Heart left ventricle (tissue), 16 donors: ENCODE data around the gene BCL11A. TPM values are rescaled to one million over a fixed set of nuclear protein-coding genes. Genes with fewer than 3 reads are reported as not detected.

ENCODE experiments used
- ATAC-seq, 4 donors: fragments of 200-7000 bp; cut with Tn5 transposase; one replicate each; pipeline ENCODE4 v1.9.1; 2020 to 2022; ENCODE audit warnings: moderate library complexity in 4 of 4, mild to moderate bottlenecking in 3 of 4, moderate number of reproducible peaks in 1 of 4
- DNase-seq, 5 donors: peaks; one replicate each; pipeline ENCODE4 v3.0.0-alpha.2; 2020
- H3K27ac ChIP-seq, 12 donors: fragments of 200-600 bp; sonication (generic) in 4 of 12; one replicate each; pipeline versions ENCODE4 v1.5.0 to v1.8.0; 2016 to 2022; ENCODE audit warnings: mild to moderate bottlenecking in 2 of 12
- H3K27me3 ChIP-seq, 9 donors: fragments of 200-600 bp; sonication (generic) in 2 of 9; one replicate each; pipeline versions ENCODE4 v1.5.1 to v1.8.0; 2016 to 2022; ENCODE audit warnings: mild to moderate bottlenecking in 3 of 9
- H3K36me3 ChIP-seq, 9 donors: fragments of 200-600 bp; sonication (generic) in 2 of 9; one replicate each; pipeline versions ENCODE4 v1.5.0 to v1.8.0; 2018 to 2022; ENCODE audit warnings: mild to moderate bottlenecking in 2 of 9
- H3K4me1 ChIP-seq, 12 donors: fragments of 200-600 bp; sonication (generic) in 4 of 12; one replicate each; pipeline versions ENCODE4 v1.5.0 to v1.8.0; 2016 to 2022; ENCODE audit warnings: mild to moderate bottlenecking in 3 of 12
- H3K4me3 ChIP-seq, 12 donors: fragments of 200-600 bp; sonication (generic) in 4 of 12; one replicate each; pipeline versions ENCODE4 v1.5.0 to v1.8.0; 2017 to 2022; ENCODE audit warnings: mild to moderate bottlenecking in 9 of 12, moderate library complexity in 4 of 12
- H3K9me3 ChIP-seq, 12 donors: fragments of 200-600 bp; sonication (generic) in 4 of 12; one replicate each; pipeline versions ENCODE4 v1.5.0 to v1.8.0; 2016 to 2022; ENCODE audit warnings: mild to moderate bottlenecking in 1 of 12
- POLR2A ChIP-seq, 2 donors: fragments of 450-650 bp; IDR thresholded peaks; one replicate each; pipeline ENCODE4 v1.6.1; 2017; ENCODE audit warnings: antibody characterized with exemption in 2 of 2, mild to moderate bottlenecking in 2 of 2, moderate library complexity in 2 of 2
- WGBS, 4 donors: extraction: QIAGEN DNeasy Blood & Tissue Kit in 2 of 4; methylation state at CpG; one replicate each; pipeline versions ENCODE4 v1.1.5 to v1.1.7; 2013 to 2018; 5-methylcytosine and 5-hydroxymethylcytosine counted together
- intact Hi-C, 10 donors: fragments of 100-400 bp; cut with DNase I; formaldehyde crosslinking; loops; one replicate each; pipeline versions ENCODE4 v1.11.1 to v1.14.2; 2022
- polyA plus RNA-seq, 2 donors: library from polyadenylated mRNA; stranded (reverse); fragments of 200-250 nt; gene quantifications; one replicate each; pipeline ENCODE4 v1.2.3, GENCODE V29; 2013
- total RNA-seq, 9 donors: library from RNA; depleted of rRNA in 2 of 9; stranded (reverse); fragments of >200 nt in 2 of 9; fragmentation: NEBNext Ultra II Directional in 3 of 9; extraction: Animal tissue kit (Norgen Biotek cat#: 25700) in 3 of 9; gene quantifications; one replicate each; pipeline versions ENCODE4 v1.1.0 to v1.2.4, GENCODE V29; 2016 to 2023
- TF ChIP-seq, protein P1 (sequence below), 12 donors: fragments of 200-600 bp; sonication (generic) in 4 of 12; IDR thresholded peaks; one replicate each; pipeline versions ENCODE4 v1.5.0 to v1.8.0; 2018 to 2022; ENCODE audit warnings: antibody characterized with exemption in 12 of 12, mild to moderate bottlenecking in 5 of 12
- donor health status: ischemic (EF 13 %, LVEDD 7.1; RV severe dilation, severe dysfunction).
- donor health status: healthy with polysubstance abuse.
- donor health status: DM: no; HTN: yes; CAD: no.
- donor health status: DM: no; HTN: no; CAD: no.
- donor health status: ischemic (EF 25% LVEDD 6.9; RV normal size, moderate dysfunction).
- donor health status: ischemic (EF 25% LVEDD 5.7; RV mildly dilated, moderate dysfunction).
- donor health status: healthy.
- donor health status: DM: yes; HTN: yes; CAD: no.
- donor health status: ischemic (EF 35%, LVEDD 5.7; RV mildly dilated, moderate dysfunction).
- donor health status: nonischemic (EF 11% LVEDD 7.7; RV severe dilation, severe dysfunction).
- donor health status: DM: yes; HTN: yes; CAD: no.
- donor health status: PGD.
- donor health status: ischemic (EF 29% LVEDD 5.4; RV normal size, mild dysfunction).
- donor health status: nonischemic (EF 23%, LVEDD 6.1; RV moderate dilation, normal function).

The BCL11A gene
- total and polyA plus RNA-seq, 11 donors: 5.6 to 31.9 (median 20.2) TPM

DNA sequence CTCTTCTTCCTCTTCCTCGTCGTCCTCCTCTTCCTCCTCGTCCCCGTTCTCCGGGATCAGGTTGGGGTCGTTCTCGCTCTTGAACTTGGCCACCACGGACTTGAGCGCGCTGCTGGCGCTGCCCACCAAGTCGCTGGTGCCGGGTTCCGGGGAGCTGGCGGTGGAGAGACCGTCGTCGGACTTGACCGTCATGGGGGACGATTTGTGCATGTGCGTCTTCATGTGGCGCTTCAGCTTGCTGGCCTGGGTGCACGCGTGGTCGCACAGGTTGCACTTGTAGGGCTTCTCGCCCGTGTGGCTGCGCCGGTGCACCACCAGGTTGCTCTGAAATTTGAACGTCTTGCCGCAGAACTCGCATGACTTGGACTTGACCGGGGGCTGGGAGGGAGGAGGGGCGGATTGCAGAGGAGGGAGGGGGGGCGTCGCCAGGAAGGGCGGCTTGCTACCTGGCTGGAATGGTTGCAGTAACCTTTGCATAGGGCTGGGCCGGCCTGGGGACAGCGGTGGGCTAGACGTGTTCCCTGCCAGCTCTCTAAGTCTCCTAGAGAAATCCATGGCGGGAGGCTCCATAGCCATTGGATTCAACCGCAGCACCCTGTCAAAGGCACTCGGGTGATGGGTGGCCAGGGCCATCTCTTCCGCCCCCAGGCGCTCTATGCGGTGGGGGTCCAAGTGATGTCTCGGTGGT lies 91.9 kb downstream of the BCL11A start:
- Histone ChIP-seq H3K36me3 (peaks cover 0 to 11% (median 0%) of the 10 kb centered on the region in 9 donors), H3K4me3 (no peak overlapping the region), H3K9me3 (no peaks in the 10 kb centered on the region), H3K27me3 (no peaks in the 10 kb centered on the region), H3K27ac (no peak overlapping the region), H3K4me1 (peaks cover 0 to 17% (median 7%) of the 10 kb centered on the region in 12 donors)
- ATAC-seq (peak in 2 of 4 donors; percentile 7 to 10), DNase-seq (no peak)
- WGBS, 4 donors: 93 to 98% (median 97%) methylated on average over 39 to 47 of the region's 47 CpGs
- intact Hi-C loops: no loop called here
- TF ChIP-seq POLR2A (IDR thresholded peaks at IDR 0.05): no peak
- TF ChIP-seq, protein P1, sequence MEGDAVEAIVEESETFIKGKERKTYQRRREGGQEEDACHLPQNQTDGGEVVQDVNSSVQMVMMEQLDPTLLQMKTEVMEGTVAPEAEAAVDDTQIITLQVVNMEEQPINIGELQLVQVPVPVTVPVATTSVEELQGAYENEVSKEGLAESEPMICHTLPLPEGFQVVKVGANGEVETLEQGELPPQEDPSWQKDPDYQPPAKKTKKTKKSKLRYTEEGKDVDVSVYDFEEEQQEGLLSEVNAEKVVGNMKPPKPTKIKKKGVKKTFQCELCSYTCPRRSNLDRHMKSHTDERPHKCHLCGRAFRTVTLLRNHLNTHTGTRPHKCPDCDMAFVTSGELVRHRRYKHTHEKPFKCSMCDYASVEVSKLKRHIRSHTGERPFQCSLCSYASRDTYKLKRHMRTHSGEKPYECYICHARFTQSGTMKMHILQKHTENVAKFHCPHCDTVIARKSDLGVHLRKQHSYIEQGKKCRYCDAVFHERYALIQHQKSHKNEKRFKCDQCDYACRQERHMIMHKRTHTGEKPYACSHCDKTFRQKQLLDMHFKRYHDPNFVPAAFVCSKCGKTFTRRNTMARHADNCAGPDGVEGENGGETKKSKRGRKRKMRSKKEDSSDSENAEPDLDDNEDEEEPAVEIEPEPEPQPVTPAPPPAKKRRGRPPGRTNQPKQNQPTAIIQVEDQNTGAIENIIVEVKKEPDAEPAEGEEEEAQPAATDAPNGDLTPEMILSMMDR (IDR thresholded peaks at IDR 0.05): no peak

DNA sequence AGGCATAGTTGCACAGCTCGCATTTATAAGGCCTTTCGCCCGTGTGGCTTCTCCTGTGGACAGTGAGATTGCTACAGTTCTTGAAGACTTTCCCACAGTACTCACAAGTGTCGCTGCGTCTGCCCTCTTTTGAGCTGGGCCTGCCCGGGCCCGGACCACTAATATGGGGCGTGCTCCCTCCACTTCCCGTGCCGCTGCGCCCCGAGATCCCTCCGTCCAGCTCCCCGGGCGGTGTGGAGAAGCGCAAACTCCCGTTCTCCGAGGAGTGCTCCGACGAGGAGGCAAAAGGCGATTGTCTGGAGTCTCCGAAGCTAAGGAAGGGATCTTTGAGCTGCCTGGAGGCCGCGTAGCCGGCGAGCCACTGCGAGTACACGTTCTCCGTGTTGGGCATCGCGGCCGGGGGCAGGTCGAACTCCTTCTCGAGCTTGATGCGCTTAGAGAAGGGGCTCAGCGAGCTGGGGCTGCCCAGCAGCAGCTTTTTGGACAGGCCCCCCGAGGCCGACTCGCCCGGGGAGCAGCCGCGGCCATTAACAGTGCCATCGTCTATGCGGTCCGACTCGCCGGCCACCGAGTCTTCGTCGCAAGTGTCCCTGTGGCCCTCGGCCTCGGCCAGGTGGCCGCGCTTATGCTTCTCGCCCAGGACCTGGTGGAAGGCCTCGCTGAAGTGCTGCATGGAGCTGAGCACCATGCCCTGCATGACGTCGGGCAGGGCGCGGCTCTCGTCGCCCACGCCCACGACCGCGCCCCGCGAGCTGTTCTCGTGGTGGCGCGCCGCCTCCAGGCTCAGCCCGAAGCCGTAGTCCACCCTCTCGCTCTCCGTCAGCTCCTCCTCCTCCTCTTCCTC lies 92.7 kb downstream of the BCL11A start:
- ATAC-seq (peak in 1 of 4 donors; percentile 18), DNase-seq (no peak)
- no peaks in the 10 kb centered on the region for H3K9me3 ChIP-seq
- H3K36me3 ChIP-seq: peaks cover 0 to 11% (median 0%) of the 10 kb centered on the region in 9 donors
- no peak overlapping the region for H3K4me3 ChIP-seq
- no peak for TF ChIP-seq POLR2A (IDR thresholded peaks at IDR 0.05)
- TF ChIP-seq, protein P1 (IDR thresholded peaks at IDR 0.05): no peak
- intact Hi-C loops: no loop called here
- H3K4me1 ChIP-seq: peaks cover 0 to 13% (median 7%) of the 10 kb centered on the region in 12 donors
- 96 to 97% (median 96%) methylated on average over 71 to 76 of the region's 76 CpGs for WGBS, 4 donors
- H3K27ac ChIP-seq: no peak overlapping the region
- H3K27me3 ChIP-seq: no peaks in the 10 kb centered on the region

DNA sequence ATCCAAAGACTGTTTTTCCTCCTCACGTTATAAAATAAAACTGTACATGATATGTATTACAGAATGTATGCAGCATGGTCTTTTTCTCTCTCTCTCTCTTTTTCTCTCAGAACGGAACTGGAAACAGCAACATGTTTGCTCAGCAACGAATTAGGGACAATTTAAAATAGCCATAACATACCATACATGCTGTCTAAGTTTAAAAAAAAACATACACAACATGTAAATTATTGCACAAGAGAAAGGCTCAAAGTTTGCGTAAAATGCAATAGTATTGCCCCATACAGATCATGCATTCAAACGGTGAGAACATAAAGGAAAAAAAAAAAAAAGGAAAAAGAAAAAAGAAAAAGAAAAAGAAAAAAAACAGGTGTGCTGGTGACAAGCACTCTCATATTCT lies 93.6 kb downstream of the BCL11A start:
- no peaks in the 10 kb centered on the region for H3K9me3 ChIP-seq
- H3K4me1 ChIP-seq: peaks cover 0 to 13% (median 7%) of the 10 kb centered on the region in 12 donors
- no peak for ATAC-seq
- intact Hi-C loops: no loop called here
- no peak overlapping the region for H3K27ac ChIP-seq
- no peak for DNase-seq
- H3K36me3 ChIP-seq: peaks cover 0 to 11% (median 0%) of the 10 kb centered on the region in 9 donors
- 67 to 71% (median 68%) methylated on average over 5 of the region's 5 CpGs for WGBS, 4 donors
- no peak overlapping the region for H3K4me3 ChIP-seq
- TF ChIP-seq, protein P1 (IDR thresholded peaks at IDR 0.05): no peak
- no peak for TF ChIP-seq POLR2A (IDR thresholded peaks at IDR 0.05)
- no peaks in the 10 kb centered on the region for H3K27me3 ChIP-seq

DNA sequence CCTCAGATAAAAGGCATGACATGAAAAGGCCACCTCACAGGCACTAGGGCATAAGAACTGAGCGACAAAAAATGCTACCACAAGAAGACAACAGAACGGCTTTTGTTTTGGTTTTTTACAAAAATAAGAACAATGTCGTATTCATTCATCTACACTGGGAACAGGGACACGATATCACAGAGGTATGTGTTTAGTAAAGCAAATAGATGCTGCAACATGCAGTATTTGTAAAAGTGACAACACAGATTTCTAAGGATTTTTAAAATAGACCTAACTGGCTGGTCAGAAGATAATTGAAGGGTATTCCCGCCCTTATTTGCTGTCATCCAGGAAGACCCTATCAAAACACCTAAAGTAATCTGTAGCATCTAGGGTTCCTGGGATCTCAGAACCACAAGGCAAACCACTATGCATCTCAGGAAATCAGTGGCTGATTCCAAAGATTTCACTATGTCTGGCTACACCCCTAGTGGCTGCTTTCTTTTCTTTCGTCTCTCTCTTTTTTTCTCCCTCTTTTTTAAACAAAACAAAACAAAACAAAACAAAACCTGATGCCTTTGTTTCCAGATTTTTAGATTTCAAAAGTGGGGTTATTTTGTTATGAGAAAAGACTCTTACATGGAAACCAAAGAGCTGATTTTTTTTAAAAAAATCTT lies 97.2 kb downstream of the BCL11A start:
- H3K4me3 ChIP-seq: no peak overlapping the region
- no peaks in the 10 kb centered on the region for H3K9me3 ChIP-seq
- TF ChIP-seq, protein P1 (IDR thresholded peaks at IDR 0.05): peak in 1 of 12 donors; percentile 9
- no peak for TF ChIP-seq POLR2A (IDR thresholded peaks at IDR 0.05)
- peaks cover 0 to 4% (median 0%) of the 10 kb centered on the region in 9 donors for H3K27me3 ChIP-seq
- DNase-seq (no peak), ATAC-seq (no peak)
- no peaks in the 10 kb centered on the region for H3K4me1 ChIP-seq
- intact Hi-C loops: no loop called here
- peaks cover 0 to 8% (median 0%) of the 10 kb centered on the region in 9 donors for H3K36me3 ChIP-seq
- 86 to 92% (median 89%) methylated on average over 6 of the region's 6 CpGs for WGBS, 4 donors
- no peak overlapping the region for H3K27ac ChIP-seq
